HepG2 (cell line): ENCODE measurements around the gene TM4SF1. TPM values are rescaled to one million over a fixed set of nuclear protein-coding genes. Genes with fewer than 3 reads are reported as not detected.

Experiments
- CCAR2 ChIP-seq: fragments of 200-400 bp; formaldehyde crosslinking; optimal IDR thresholded peaks from 2 replicates; pipeline ENCODE3; 2018; ENCODE audit warnings: low read depth, mild to moderate bottlenecking, low read length, moderate library complexity
- EP300 ChIP-seq, 3 experiments: sonication (generic) in 1 of 3; formaldehyde crosslinking in 1 of 3; IDR thresholded peaks; 2 replicates each; pipeline versions ENCODE4 v1.5.1 to v1.6.1; 2011 to 2020; ENCODE audit warnings: low read depth in 2 of 3, low read length in 2 of 3, borderline replicate concordance in 1 of 3, improper control_type of control experiment in 1 of 3, mild to moderate bottlenecking in 1 of 3, missing genetic modification reagents in 1 of 3, moderate library complexity in 1 of 3
- FOXA1 ChIP-seq, 2 experiments: fragments of 450-650 bp in 1 of 2; sonication (generic) in 1 of 2; formaldehyde crosslinking in 1 of 2; IDR thresholded peaks; 2 replicates each; pipeline versions ENCODE4 v1.4.0 to v1.6.1; 2016 to 2020; ENCODE audit warnings: missing genetic modification reagents in 1 of 2
- HDAC1 ChIP-seq: sonication (generic); formaldehyde crosslinking; IDR thresholded peaks from 2 replicates; pipeline ENCODE4 v1.5.1; 2020; ENCODE audit warnings: mild to moderate bottlenecking, missing genetic modification reagents
- HMG20A ChIP-seq: IDR thresholded peaks from 2 replicates; pipeline ENCODE4 v1.6.1; 2016; ENCODE audit warnings: borderline replicate concordance
- HMGA1 ChIP-seq: sonication (generic); formaldehyde crosslinking; conservative IDR thresholded peaks from 2 replicates; pipeline ENCODE4 v1.4.0; 2020; ENCODE audit warnings: missing genetic modification reagents
- HOXA3 ChIP-seq: sonication (generic); formaldehyde crosslinking; IDR thresholded peaks from 2 replicates; pipeline ENCODE4 v1.5.0; 2020; ENCODE audit warnings: missing genetic modification reagents
- HOXD1 ChIP-seq: sonication (generic); formaldehyde crosslinking; IDR thresholded peaks from 2 replicates; pipeline ENCODE4 v1.5.0; 2020; ENCODE audit warnings: missing genetic modification reagents
- MBD4 ChIP-seq: IDR thresholded peaks from 2 replicates; pipeline ENCODE4 v1.6.1; 2012; ENCODE audit warnings: low read length, inconsistent platforms, borderline replicate concordance
- MTA3 ChIP-seq: sonication (generic); formaldehyde crosslinking; IDR thresholded peaks from 2 replicates; pipeline ENCODE4 v1.4.0; 2020; ENCODE audit warnings: missing genetic modification reagents
- TCF12 ChIP-seq, 2 experiments: fragments of 450-650 bp in 1 of 2; sonication (generic) in 1 of 2; formaldehyde crosslinking in 1 of 2; IDR thresholded peaks; 2 replicates each; pipeline versions ENCODE4 v1.6.1 to v1.8.0; 2017 to 2022; ENCODE audit warnings: antibody characterized with exemption in 1 of 2, mild to moderate bottlenecking in 1 of 2, missing genetic modification reagents in 1 of 2, moderate library complexity in 1 of 2
- THYN1 ChIP-seq: sonication (generic); formaldehyde crosslinking; IDR thresholded peaks from 2 replicates; pipeline ENCODE4 v1.8.1; 2023; ENCODE audit warnings: low read depth, mild to moderate bottlenecking, moderate library complexity, missing genetic modification reagents, borderline replicate concordance
- TOPORS ChIP-seq: sonication (generic); formaldehyde crosslinking; IDR thresholded peaks from 2 replicates; pipeline ENCODE4 v1.8.0; 2023; ENCODE audit warnings: mild to moderate bottlenecking, missing genetic modification reagents
- ZNF530 ChIP-seq: sonication (generic); formaldehyde crosslinking; IDR thresholded peaks from 2 replicates; pipeline ENCODE4 v1.5.0; 2020; ENCODE audit warnings: low read depth, mild to moderate bottlenecking, missing genetic modification reagents
- ZNF558 ChIP-seq: sonication (generic); formaldehyde crosslinking; IDR thresholded peaks from 2 replicates; pipeline ENCODE4 v1.9.0; 2022; ENCODE audit warnings: mild to moderate bottlenecking, missing genetic modification reagents, borderline replicate concordance
- ZNF629 ChIP-seq: sonication (generic); formaldehyde crosslinking; conservative IDR thresholded peaks from 2 replicates; pipeline ENCODE4 v1.5.0; 2020; ENCODE audit warnings: missing genetic modification reagents
- ZNF816 ChIP-seq: sonication (generic); formaldehyde crosslinking; IDR thresholded peaks from 2 replicates; pipeline ENCODE4 v1.8.0; 2022; ENCODE audit warnings: missing genetic modification reagents, mild to moderate bottlenecking, borderline replicate concordance
- polyA plus RNA-seq, 8 experiments: library from polyadenylated mRNA; depleted of rRNA in 3 of 8; stranded (reverse) in 7 of 8; unstranded in 1 of 8; fragments of >200 nt; fragmentation: Illumina TruSeq in 4 of 8; extraction: Trizol in 4 of 8; gene quantifications; 2 replicates each; pipeline versions ENCODE4 v1.2.1 to v1.2.3, GENCODE V29; 2011 to 2016; ENCODE audit warnings: low read depth in 4 of 8, missing spikeins in 1 of 8, mixed read lengths in 1 of 8; ENCODE audit not compliant: insufficient read depth in 1 of 8
- total RNA-seq, 5 experiments: library from RNA; depleted of rRNA; stranded (reverse); fragments of >200 nt; fragmentation: Illumina TruSeq; extraction: Trizol; gene quantifications; 2 replicates each; pipeline ENCODE4 v1.2.3, GENCODE V29; 2016; ENCODE audit warnings: low read depth in 1 of 5
- TF ChIP-seq, protein P1 (sequence below): IDR thresholded peaks from 2 replicates; pipeline ENCODE4 v1.6.1; 2016; ENCODE audit warnings: missing genetic modification reagents, missing compliant biosample characterization
- TF ChIP-seq, protein P2 (sequence below): sonication (generic); IDR thresholded peaks from 2 replicates; pipeline ENCODE4 v1.6.1; 2016; ENCODE audit warnings: low read depth, borderline replicate concordance
- TF ChIP-seq, protein P3 (sequence below): sonication (generic); formaldehyde crosslinking; conservative IDR thresholded peaks from 2 replicates; pipeline ENCODE4 v1.8.0; 2022; ENCODE audit warnings: low read depth, missing genetic modification reagents

The TM4SF1 gene
- total and polyA plus RNA-seq, 2 of the 13 experiments (the other 11 are each of a cell fraction or from before 2014, with no cell fraction given) = 431 to 1,359 TPM

DNA sequence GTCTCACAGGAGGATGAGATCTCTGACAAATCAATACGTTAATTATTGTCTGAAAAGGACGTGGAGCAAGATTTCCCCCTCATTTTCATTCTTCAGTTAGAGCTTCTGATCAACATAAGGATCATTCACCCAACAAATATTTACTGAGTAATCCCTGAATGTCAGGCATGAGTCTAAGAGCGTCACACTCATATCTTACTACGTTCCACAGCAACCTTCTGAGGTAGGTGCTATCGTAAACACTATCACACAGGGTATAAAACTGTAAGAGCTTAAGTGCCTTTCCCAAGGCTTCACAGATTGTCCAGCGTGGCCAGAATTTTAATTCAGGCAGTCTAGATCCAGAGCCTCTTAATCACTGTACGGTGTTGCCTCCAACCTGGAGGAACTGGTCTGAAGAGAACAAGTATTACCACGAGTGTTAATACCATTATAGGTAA lies 10.6 kb upstream of the TM4SF1 start (continued):
- TF ChIP-seq, protein P1, sequence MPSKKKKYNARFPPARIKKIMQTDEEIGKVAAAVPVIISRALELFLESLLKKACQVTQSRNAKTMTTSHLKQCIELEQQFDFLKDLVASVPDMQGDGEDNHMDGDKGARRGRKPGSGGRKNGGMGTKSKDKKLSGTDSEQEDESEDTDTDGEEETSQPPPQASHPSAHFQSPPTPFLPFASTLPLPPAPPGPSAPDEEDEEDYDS (CRISPR knock-in tag) = no peak
- TF ChIP-seq, protein P2, sequence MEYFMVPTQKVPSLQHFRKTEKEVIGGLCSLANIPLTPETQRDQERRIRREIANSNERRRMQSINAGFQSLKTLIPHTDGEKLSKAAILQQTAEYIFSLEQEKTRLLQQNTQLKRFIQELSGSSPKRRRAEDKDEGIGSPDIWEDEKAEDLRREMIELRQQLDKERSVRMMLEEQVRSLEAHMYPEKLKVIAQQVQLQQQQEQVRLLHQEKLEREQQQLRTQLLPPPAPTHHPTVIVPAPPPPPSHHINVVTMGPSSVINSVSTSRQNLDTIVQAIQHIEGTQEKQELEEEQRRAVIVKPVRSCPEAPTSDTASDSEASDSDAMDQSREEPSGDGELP = no peak
- TF ChIP-seq FOXA1 (IDR thresholded peaks at IDR 0.05) (no peak), FOXA1 (CRISPR knock-in tag; IDR thresholded peaks at IDR 0.05) (peak; percentile 37; the same call in 1 of the 2 replicates), ZNF558 (CRISPR knock-in tag) (no peak), HMG20A (peak; percentile 36; the same call in 1 of the 2 replicates), CCAR2 (no peak), MTA3 (CRISPR knock-in tag) (no peak), THYN1 (CRISPR knock-in tag) (no peak), ZNF629 (CRISPR knock-in tag) (no peak), HDAC1 (no peak), HOXA3 (CRISPR knock-in tag) (no peak), TCF12 (IDR thresholded peaks at IDR 0.05) (no peak), TCF12 (CRISPR knock-in tag; IDR thresholded peaks at IDR 0.05) (no peak), ZNF530 (CRISPR knock-in tag) (no peak), ZNF816 (CRISPR knock-in tag) (no peak), MBD4 (0 out of 2 replicates have a peak, but pooled peaks have one; percentile 26), EP300 (IDR thresholded peaks at IDR 0.05; ENCODE audit: low read depth in 2 of 2, low read length in 2 of 2) (0 out of 4 replicates have a peak, but pooled peaks of 1 of the 2 experiments have one; percentile 15), EP300 (CRISPR knock-in tag; IDR thresholded peaks at IDR 0.05; ENCODE audit: borderline replicate concordance) (no peak), TOPORS (no peak), HOXD1 (no peak), HMGA1 (CRISPR knock-in tag) (no peak)
- TF ChIP-seq, protein P3, sequence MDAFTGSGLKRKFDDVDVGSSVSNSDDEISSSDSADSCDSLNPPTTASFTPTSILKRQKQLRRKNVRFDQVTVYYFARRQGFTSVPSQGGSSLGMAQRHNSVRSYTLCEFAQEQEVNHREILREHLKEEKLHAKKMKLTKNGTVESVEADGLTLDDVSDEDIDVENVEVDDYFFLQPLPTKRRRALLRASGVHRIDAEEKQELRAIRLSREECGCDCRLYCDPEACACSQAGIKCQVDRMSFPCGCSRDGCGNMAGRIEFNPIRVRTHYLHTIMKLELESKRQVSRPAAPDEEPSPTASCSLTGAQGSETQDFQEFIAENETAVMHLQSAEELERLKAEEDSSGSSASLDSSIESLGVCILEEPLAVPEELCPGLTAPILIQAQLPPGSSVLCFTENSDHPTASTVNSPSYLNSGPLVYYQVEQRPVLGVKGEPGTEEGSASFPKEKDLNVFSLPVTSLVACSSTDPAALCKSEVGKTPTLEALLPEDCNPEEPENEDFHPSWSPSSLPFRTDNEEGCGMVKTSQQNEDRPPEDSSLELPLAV (CRISPR knock-in tag) = no peak
- TF ChIP-seq, all 625 proteins: peak for 11
